Gastroesophageal sphincter (tissue), 3 donors: Measurements from ENCODE around the gene CEP170.
"Not testable (repeated sequence)": the region's sequence is repeated elsewhere in the genome, so short reads cannot be mapped to it uniquely, and the experiment has no call there.

Experiments used
- EP300 ChIP-seq: sonication (generic); formaldehyde crosslinking; IDR thresholded peaks from one replicate; pipeline ENCODE4 v1.6.1; 2017; ENCODE audit warnings: antibody characterized with exemption, mild to moderate bottlenecking
- POLR2A ChIP-seq, 2 donors: fragments of 450-650 bp; IDR thresholded peaks; one replicate each; pipeline ENCODE4 v1.6.1; 2017; ENCODE audit warnings: antibody characterized with exemption in 2 of 2, mild to moderate bottlenecking in 2 of 2, moderate library complexity in 1 of 2
- POLR2AphosphoS5 ChIP-seq: sonication (generic); formaldehyde crosslinking; IDR thresholded peaks from one replicate; pipeline ENCODE4 v1.6.1; 2017; ENCODE audit warnings: antibody characterized with exemption
- TF ChIP-seq, protein P1 (sequence below), 4 experiments: fragments of 200-600 bp in 2 of 4; fragments of 450-650 bp in 2 of 4; sonication (generic) in 1 of 4; IDR thresholded peaks; one replicate each; pipeline ENCODE4 v1.5.1; 2017 to 2019; ENCODE audit warnings: antibody characterized with exemption in 4 of 4, mild to moderate bottlenecking in 2 of 4, moderate library complexity in 2 of 4

DNA sequence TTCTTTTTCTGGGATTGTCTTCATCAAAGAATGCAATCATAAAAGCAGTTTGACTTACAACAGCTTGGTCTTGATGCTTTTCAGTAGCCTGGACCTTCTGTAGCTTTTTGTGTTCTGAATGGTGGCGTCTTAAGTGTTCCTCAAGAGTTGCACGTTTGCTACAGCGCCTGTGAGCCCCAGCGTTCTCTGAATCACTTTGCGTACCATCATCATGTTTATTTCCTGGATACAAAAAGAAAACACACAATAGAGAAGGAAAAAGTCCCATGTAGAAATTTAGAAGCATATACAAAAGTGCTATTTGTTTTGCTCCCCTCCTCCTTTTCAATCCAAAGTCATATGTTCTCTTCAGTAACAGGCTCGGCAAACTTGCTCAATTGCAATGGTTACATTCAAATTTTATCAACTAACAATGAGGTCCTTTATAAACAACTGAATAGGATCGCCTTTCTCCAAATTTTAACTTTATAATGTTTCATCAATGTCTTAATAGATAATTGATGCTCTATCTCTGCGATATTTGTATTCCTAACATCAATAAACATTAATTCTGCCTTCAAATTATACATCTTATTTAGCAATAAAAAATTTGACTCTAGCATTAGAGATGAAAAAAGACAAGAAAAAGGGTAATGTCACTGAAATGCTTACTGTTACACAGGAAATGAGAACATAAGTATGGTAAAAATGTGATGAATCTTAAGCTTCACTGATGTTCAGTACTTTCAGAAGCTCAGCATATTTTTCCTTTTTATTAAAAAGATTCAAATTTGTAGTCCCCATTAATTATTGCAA lies 68.7 kb downstream of the CEP170 start:
- TF ChIP-seq, protein P1, sequence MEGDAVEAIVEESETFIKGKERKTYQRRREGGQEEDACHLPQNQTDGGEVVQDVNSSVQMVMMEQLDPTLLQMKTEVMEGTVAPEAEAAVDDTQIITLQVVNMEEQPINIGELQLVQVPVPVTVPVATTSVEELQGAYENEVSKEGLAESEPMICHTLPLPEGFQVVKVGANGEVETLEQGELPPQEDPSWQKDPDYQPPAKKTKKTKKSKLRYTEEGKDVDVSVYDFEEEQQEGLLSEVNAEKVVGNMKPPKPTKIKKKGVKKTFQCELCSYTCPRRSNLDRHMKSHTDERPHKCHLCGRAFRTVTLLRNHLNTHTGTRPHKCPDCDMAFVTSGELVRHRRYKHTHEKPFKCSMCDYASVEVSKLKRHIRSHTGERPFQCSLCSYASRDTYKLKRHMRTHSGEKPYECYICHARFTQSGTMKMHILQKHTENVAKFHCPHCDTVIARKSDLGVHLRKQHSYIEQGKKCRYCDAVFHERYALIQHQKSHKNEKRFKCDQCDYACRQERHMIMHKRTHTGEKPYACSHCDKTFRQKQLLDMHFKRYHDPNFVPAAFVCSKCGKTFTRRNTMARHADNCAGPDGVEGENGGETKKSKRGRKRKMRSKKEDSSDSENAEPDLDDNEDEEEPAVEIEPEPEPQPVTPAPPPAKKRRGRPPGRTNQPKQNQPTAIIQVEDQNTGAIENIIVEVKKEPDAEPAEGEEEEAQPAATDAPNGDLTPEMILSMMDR (IDR thresholded peaks at IDR 0.05), result not testable (repeated sequence)
- TF ChIP-seq EP300; POLR2AphosphoS5; POLR2A (IDR thresholded peaks at IDR 0.05): not testable (repeated sequence)
